Measurements from ENCODE around the gene CD320. TPM values are rescaled to one million over a fixed set of nuclear protein-coding genes. Genes with fewer than 3 reads are reported as not detected.
"Not testable (repeated sequence)": the region's sequence is repeated elsewhere in the genome, so short reads cannot be mapped to it uniquely, and the experiment has no call there.

CD320 gene
- total RNA-seq, 1 donor from 2014 or later: 35.6 TPM

DNA sequence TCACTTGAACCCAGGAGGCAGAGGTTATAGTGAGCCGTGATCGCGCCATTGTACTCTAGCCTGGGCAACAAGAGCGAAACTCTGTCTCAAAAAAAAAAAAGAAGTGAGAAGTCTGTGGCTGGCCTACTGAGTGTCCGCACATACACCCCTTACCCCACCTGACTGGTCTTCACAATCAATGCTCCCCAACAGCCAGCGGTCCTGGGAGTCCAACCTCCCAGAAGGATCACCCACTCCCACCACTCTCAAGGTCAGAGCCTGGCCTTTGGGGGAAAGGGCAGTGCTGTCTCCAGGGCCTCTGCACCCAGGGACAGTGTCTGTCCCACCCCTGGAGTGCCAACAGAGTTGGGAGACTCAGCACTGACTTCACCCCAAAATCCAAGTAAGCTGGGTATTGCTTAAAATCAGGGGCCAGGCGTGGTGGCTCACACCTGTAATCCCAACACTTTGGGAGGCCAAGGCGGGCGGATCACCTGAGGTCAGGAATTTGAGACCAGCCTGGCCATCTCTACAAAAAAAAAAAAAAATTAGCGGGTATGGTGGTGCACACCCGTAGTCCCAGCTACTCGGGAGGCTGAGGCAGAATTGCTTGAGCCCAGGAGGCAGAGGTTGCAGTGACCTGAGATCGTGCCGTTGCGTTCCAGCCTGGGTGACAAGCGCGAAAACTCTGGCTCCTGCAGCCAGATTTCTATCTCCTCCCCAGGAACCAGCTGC lies 2.3 kb upstream of the CD320 start:
- DNase-seq (ENCODE audit: low read depth, low spot score): no peak

DNA sequence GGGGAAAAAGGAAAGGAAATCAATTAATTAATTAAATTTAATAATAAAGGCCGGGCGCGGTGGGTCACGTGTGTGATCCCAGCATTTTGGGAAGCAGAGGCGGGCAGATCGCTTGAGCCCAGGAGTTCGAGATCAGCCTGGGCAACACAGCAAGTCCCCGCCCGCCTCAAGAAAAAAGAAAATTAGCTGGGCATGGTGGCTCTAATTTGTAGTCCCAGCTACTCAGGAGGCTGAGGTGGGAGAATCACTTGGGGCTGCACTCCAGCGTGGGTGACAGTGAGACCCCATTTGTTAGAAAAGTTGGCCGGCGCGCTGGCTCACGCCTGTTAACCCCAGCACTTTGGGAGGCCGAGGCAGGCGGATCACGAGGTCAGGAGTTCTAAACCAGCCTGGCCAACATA lies 733 bp upstream of the CD320 start:
- DNase-seq (ENCODE audit: low read depth, low spot score): no peak

- no peak for DNase-seq (ENCODE audit: low read depth, low spot score)
These were observed 676 bp downstream of the CD320 start for GRCh38 chr19:8307400-8307964.

DNA sequence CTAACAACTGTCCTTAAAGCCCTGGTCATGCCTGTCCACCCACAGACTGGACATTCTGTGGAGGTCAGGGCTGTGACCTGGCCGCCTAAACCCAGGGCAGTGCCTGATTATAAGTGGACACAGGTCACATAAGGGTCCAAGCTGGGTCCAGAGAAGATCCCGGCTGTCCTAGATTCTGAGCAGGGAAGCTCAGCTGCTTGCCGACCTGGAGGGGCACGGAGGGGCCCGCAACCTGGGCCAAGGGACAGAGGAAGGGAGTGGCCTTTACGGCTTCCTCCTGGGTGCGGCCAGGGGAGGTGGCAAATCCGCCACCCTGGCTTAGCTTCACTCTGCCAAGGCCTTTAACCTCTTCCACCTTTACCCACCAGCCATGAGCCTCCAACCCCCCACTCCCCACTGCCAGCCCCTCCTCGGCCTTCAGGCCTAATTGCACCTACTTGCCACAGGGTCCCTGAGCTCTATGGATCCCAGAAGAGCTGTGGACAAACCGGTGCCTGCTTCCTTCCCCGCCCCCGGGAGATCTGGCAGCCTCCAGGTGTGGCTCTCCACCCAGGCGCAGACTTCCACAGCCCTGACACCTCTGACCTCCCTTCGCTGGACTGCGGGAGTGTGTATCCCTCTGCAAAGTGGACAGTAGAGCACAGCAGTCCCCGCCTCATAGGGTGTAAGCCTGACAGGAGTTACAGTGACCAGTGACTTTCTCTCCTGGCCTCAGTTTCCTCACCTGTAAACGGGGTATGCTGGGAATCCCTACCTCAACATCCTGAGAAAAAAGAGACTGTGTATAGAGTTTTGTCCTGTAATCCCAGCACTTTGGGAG lies 1.7 kb downstream of the CD320 start:
- DNase-seq (ENCODE audit: low read depth, low spot score): no peak

GRCh38 chr19:8305798-8306197 lies 2.4 kb downstream of the CD320 start:
- DNase-seq (ENCODE audit: low read depth, low spot score): no peak

DNA sequence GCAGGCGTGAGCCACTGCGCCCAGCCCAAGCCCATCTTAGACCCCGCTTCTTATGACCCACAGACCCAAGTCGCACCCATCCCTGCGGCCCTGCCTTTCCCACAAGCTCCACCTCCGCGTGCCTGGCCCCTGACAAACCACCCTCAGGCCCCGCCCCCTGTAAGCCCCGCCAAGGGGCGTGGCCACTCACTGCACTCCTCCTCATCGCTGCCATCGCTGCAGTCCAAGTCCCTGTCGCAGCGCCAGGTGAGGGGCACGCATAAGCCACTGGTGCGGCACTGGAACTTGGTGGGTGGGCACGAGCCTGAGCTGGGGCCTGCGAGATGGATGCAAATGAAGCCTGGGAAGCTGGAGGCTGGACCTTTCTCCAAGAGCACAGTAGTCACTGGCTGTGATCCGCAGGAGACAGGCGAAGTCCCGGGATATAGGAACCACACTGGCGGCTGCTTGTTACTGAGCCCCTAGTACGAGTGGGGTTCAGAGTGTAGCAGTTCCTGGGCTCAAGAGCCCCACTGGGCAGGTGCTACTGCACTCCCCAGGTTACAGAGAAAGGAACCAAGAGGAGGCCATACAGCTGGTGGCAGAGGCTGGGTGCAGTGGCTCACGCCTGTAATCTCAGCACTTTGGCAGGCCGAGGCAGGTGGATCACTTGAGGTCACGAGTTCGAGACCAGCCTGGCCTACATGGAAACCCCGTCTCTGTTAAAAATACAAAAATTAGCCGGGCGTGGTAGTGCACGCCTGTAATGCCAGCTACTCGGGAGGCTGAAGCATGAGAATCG lies 3.1 kb downstream of the CD320 start:
- no peak for DNase-seq (ENCODE audit: low read depth, low spot score)

GRCh38 chr19:8302734-8303133 lies 5.4 kb downstream of the CD320 start:
- no peak for DNase-seq (ENCODE audit: low read depth, low spot score)

DNA sequence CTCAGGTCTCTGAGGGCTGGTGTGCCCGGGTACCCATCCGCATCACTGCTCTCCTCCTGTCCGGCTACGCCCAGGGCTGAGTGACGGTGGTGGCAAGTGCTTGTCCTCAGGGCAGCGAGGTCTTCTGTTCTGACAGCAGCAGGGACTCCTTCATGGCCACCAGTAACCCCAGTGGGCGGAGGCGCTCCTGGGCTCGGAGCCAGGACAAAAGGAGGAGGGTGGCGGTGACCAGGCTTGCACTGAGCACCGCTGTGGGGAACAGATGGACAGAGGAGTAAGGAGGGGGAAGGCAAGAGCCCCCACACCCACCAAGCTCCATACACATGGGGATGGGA lies 5.8 kb downstream of the CD320 start:
- no peak for DNase-seq (ENCODE audit: low read depth, low spot score)

DNA sequence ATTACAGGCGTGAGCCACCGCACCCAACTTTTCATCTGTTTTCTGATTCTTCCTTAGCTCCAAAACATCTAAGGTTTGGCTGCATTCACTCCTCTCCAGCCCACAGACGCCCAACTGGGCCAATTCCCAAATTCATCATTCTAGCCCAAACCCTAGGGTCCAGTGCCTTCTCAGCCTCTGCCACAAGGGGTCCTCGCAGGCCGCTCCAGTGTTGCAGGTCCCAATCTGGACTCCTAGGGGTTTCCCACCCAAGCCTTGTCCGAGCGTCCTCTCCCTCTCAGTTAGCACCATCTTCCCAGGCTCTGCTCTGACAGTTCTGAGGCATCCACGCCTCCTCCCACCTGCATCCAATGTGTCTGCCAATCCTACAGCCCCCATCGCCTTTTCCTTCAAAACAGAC lies 16.8 kb downstream of the CD320 start:
- DNase-seq (ENCODE audit: low read depth, low spot score): not testable (repeated sequence)

GRCh38 chr19:8276508-8276907 lies 31.6 kb downstream of the CD320 start:
- DNase-seq (ENCODE audit: low read depth, low spot score): not testable (repeated sequence)

- no peak for DNase-seq (ENCODE audit: low read depth, low spot score)
These were observed 38.4 kb downstream of the CD320 start for GRCh38 chr19:8269724-8270123.

- no peak for DNase-seq (ENCODE audit: low read depth, low spot score)
These were observed 42.3 kb downstream of the CD320 start for GRCh38 chr19:8265872-8266271.

- not testable (repeated sequence) for DNase-seq (ENCODE audit: low read depth, low spot score)
These were observed 43.9 kb downstream of the CD320 start for GRCh38 chr19:8264248-8264647.

- no peak for DNase-seq (ENCODE audit: low read depth, low spot score)
These were observed 45.7 kb downstream of the CD320 start for GRCh38 chr19:8262431-8262830.

DNA sequence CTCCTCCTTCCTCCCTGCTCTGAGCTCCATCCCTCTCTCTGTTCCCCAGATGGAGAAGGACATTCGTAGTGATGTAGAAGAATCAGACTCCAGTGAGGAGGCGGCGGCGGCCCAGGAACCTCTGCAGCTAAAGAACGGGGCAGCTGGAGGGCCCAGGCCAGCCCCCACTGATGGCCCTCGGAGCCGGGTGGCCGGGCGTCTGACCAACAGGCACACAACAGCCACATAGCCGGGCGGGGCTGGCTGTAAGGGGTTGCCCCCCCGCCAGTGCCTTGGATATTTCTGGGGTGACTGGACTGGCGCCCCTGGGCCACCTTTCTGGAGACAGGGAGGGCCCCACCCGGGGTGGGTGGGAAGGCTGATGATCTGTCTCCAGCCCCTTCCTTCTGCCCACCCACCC lies 46.3 kb downstream of the CD320 start:
- no peak for DNase-seq (ENCODE audit: low read depth, low spot score)

GRCh38 chr19:8261347-8261746 lies 46.8 kb downstream of the CD320 start:
- no peak for DNase-seq (ENCODE audit: low read depth, low spot score)

DNA sequence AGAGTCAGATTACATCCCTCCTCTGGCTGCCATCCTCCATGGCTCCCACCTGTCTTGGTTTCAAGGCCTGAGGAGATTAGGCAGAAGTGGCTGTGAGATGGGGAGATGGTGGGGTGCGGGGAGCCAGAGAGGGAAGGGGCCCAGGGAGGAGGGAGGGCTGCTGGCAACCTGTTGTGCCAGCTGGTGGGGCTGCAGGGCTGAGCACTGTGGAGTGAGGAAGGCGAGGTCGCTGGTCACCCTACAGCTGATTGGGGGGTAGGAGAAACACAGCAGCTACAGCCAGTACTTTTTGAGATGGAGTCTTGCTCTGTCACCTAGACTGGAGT lies 48.3 kb downstream of the CD320 start:
- DNase-seq (ENCODE audit: low read depth, low spot score): no peak

DNA sequence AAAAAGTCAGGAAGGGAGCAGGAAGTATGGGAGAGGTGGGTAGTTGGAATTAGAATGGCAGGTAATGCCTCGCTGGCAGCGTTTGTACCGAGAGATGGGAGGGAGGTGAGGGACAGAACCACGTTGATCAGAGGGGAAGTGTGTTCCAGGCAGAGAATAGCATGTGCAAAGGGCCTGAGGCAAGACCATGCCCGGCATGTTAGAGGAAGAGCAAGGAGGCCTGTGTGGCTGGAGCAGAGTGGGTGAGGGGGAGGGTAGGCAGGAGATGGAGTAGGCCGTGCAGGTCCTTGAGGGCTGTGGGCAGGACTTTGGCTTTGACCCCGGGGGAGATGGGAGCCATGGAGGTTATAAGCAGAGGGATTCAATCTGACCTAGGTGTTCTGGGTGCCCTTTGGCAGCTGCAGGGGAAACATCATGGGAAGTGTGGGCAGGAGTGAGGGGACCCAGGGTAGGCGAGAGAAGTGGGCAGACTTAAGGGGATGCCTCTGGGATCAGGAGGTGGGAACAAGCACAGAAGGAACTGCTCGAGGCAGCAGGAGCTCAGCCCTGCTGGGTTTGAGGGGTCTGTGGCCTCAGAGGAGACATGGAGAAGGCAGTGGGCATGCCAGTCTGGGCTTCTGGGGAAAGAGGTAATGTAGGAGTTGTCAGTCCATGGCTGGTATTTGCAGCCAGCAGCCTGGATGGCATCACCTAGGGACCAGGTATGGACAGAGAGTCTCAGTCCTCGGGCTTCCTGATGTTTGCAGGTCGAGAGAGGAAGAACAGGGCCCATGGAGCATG lies 48.8 kb downstream of the CD320 start:
- no peak for DNase-seq (ENCODE audit: low read depth, low spot score)

GRCh38 chr19:8257052-8257443 lies 51.1 kb downstream of the CD320 start:
- DNase-seq (ENCODE audit: low read depth, low spot score): no peak

- DNase-seq (ENCODE audit: low read depth, low spot score): no peak
These were observed 51.7 kb downstream of the CD320 start for GRCh38 chr19:8256276-8257051.

Data from pulmonary artery endothelial cell (primary cell).